Raji (cell line): ENCODE measurements around the gene TSC2.

Source experiments
- POLR2A ChIP-seq: IDR thresholded peaks from 2 replicates; pipeline ENCODE4 v1.6.1; 2011; ENCODE audit warnings: low read depth, low read length, control low read depth; ENCODE audit not compliant: insufficient read depth

The TSC2 gene

DNA sequence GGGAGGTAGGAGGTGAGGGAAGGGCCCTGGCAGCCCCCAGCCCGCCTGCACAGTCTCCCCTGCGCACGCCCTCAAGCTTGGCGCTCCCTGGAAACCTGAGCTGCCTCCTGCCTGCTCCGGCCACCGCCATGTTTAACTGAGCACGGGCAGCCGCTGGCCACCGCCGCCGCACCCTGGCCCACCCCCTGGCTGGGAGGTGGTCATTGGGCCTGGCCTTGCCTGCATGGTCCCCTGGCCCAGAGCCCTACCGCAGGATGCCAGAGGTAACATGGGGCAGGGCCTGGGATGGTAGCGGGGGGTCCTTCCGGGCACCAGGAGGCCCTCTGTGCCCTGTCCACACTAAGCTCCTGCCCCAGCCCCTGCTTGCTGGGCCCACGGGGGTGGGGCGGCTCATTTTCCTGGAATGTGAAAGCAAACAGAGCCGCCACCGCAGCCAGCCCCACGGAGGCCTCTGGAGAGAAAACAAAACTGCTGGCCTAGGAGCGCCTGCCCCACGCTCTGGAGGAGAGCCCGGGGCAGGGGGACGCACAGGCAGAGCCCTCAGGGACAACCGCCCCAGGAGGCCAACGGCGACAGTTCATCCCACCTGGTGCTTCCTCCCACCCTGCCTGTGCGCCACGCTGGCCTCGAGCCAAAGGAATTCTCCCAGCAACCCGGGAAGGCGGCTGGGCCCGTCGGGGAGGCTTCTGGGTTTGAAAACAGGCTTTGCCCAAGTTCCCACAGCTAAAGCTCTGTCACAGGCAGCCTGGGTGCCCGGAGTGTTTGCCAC lies 12.2 kb upstream of the TSC2 start:
- TF ChIP-seq POLR2A, result no peak

DNA sequence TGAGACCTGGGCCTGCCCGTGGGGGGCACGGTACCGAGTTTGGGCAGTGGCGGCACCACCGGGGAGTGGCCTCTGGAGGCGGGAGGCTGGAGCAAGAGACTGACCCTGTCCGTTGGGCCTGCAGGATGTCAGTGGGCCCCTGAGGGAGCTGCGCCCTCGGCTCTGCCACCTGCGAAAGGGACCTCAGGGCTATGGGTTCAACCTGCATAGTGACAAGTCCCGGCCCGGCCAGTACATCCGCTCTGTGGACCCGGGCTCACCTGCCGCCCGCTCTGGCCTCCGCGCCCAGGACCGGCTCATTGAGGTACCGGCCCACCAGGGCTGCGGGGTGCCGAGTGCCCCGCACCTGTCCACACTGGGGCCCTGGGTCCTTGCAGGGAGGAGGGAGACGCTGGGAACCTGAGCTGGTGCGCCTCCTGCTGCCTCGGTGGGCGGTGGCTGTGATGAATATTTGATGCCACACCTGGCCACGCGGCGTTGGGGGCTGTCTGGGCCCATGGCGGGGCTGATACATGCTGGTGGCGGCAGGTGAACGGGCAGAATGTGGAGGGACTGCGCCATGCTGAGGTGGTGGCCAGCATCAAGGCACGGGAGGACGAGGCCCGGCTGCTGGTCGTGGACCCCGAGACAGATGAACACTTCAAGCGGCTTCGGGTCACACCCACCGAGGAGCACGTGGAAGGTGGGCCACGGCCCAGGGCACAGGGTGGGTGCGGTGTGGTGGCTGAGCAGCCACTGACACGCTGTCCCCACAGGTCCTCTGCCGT lies 11.4 kb upstream of the TSC2 start:
- no peak for TF ChIP-seq POLR2A

DNA sequence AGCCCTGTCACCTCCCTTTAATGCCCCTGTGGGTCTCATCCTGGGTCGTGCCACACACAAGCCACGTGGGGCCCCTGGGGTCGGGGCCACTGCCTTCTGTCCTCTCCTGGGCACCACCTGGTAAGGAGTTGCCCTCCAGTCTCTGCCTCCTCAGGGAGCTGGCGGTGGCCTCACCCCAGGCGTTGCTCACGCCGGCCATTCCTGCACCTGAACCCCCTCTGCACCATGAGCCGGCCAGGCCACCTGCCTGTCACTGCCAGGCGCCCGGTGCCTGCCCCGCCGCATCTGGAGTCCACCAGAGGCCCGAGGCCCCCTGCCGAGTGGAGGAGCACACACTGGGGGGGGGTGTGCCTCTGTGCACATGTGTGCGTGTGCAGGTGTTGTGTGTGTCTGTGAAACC lies 10.7 kb upstream of the TSC2 start:
- no peak for TF ChIP-seq POLR2A

DNA sequence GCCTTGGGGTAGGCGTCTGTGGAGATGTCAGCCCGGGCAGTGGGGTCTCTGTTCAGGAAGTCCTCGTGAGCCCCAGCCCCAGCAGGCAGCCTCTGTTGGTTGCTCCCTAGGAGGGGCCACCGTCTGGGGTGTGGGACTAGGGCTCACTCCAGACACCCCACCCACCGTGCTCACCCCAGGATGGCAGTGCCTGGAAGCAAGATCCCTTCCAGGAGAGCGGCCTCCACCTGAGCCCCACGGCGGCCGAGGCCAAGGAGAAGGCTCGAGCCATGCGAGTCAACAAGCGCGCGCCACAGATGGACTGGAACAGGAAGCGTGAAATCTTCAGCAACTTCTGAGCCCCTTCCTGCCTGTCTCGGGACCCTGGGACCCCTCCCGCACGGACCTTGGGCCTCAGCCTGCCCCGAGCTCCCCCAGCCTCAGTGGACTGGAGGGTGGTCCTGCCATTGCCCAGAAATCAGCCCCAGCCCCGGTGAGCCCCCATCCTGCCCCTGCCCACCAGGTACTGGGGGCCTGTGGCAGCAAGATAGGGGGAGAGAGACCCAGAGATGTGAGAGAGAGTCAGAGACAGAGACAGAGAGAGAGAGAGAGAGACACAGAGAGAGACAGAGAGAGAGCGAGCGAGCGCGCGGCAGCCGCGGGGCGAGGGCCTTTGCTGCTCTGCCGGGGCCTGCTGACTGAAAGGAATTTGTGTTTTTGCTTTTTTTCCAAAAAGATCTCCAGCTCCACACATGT lies 10.0 kb upstream of the TSC2 start:
- no peak for TF ChIP-seq POLR2A

DNA sequence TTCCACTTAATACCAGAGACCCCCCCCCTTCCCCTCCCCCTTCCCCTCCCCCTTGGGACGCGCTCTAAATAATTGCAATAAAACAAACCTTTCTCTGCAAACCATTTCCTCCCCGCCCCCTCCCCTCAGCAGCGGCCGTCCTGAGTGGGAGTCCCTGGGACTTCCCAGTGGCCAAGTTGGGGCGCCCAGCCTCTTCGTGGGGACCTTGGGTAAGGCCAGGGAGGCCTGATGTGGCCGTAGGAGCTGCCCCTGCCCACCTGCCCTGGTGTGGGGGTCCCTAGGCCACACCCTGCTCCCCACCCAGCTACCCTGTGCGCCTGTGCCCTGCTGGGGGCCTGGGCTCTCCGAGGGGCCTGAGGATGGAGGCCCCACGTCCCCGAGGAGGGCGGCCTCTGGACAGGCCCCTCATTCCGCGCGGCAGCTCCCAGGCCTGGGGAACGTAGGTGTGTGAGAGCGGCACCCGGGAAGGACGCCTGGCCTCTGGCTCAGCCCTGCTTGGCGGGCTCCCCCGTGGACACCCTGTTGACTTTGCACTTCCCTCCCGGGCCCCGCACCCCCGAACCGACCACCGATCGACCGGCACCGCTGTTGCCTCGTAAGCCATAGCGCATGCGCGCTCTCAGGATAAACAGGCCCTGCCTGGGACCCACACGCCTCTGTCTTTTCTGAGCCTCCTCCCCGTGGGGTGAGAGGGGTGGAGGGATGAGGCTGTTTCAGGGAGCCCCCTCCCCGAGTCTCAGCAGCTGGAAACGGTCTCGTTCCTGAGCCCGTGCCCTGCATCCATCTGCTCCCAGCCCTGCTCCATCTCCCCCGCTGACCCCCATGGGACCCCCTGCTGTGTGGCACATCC lies 9.2 kb upstream of the TSC2 start:
- no peak for TF ChIP-seq POLR2A

DNA sequence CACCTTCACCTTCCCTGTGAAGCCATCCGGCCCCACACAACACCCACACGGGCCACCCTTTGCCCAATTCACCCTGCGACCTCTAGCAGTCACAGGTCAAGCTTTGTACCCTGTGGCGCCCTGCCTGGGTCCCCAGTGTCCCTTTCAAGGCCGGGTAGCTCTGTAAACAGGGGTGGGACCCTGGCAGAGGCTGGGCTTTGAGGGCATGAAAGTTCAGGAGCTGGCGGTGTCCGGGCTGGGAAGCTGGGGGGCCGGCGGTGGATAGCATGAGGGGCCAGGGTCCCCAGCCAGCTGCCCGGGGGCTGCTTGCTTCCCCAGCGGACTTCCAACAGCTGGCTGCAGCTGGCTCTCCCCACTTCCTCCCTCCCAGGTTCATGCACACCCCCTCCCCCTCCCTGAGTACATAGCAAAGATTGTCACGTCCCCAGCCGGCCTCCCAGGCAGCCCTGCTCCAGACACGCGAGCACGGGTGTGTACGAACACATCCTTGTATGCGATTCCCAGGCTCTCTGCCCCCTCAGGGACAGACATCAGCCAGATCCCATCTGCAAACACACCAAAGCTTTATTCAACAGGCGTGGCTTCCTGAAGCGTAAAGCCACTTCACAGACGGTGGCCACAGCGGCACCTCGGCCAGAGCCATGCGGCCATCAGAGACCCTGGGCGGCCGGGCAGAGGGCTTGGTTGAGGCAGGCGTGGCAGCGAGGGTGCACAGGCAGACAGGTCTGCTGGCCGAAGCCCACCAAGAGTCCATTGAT lies 8.3 kb upstream of the TSC2 start:
- TF ChIP-seq POLR2A, result no peak

DNA sequence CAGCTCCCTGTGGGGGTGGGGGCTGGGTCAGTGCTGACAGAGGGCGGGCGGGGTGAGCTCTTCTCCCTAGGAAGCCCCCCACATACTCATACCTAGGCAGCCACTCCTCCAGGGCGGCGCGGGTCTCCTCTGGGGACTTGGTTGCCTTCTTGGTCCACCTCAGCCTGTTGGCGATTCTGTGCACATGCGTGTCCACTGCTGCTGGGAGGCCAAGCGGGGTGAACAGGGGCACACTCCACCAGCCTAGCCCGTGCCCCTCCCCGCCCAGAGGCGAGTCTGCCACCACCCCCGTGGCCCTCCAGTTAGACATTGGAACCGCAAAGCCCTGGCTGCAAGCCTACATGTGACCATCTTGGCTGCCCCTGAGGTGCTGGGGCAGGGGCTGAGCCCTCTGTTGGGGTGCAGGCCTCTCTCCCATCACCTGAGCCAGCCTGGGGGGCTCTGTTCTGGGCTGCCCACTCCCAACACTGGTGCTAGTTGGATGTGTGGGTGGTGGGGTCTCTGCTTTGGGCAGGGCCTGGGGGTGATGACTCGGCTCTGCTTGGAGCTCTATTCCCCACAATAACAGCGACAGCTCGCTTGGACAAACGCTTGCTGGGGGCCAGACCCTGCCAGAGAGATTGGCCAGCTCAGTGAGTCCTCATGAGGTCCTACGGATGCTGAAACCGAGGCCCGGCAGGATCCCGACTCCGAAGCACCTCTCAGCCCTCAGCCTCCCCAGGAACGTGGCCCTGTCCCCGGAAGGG lies 7.6 kb upstream of the TSC2 start:
- TF ChIP-seq POLR2A, result no peak

DNA sequence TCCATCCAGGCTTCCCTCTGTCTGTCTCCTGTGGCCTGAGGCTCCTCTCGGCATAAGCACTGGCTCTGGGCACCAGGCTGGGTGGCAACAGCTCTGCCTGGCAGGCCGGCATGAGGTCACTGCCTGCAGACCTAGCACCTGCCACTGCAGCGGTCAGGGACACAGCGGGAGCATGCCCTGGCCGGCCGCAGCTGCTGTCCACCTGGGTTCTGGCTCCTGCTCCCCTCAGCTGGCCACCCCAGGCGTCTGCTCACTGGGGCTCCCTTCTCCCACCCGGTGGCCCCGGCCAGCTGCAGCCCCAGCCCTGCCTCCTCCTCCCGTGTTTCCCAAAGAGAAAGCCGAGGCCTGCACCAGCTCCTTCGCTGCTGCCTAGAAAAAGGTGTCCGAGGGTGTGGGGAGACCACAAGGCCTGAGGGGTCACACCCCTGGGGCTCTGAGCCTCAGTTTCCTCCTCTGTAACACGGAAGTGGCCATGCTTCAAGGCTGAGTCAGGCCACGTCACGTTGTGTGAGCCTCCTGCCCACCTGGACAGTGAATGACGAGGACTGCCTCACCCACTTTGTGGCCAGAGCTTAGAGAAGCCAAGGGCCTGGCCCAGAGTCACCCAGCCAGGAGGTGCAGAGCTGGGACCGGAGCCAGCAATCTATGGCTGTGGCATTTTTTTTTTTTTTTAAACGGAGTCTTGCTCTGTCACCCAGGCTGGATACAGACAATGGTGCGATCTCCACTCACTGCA lies 6.8 kb upstream of the TSC2 start:
- no peak for TF ChIP-seq POLR2A

DNA sequence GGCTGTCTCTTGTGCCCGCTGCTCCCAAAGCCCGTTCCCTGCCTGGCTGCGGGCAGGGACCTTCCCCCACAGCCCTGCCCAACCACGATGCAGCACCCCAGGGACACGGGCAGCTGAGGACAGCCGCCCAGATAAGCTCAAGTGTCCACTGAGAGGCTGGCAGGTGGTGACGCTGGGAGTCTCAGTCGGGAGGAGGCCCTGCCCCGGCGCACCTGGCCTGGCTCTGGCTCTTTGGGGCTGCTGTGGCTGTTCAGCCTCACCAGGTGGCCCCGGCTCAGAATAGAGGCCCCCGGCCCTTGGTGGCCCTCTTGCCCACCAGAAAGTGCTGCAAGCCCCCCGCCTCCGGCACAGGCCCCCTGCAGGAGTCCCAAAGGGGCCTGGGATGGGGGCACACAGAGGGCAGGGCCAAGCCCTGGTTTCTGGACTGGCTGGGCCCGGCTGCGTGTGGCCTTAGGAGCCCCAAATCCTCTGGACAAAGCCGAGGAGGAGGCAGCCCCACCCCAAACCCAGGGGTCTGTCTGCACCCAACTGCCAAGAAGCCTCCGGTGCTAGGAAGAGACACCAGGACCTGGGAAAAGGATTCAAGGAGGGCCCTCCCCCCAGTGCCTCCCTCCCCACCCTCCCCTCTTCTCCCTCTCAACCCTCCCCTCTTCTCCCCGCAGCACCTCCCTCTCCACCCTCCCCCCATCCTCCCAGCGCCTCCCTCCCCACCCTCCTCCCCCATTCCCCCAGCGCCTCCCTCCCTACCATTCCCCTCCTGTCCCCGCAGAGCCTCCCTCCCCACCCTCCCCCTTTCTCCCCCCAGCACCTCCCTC lies 5.4 kb upstream of the TSC2 start:
- TF ChIP-seq POLR2A, result no peak

DNA sequence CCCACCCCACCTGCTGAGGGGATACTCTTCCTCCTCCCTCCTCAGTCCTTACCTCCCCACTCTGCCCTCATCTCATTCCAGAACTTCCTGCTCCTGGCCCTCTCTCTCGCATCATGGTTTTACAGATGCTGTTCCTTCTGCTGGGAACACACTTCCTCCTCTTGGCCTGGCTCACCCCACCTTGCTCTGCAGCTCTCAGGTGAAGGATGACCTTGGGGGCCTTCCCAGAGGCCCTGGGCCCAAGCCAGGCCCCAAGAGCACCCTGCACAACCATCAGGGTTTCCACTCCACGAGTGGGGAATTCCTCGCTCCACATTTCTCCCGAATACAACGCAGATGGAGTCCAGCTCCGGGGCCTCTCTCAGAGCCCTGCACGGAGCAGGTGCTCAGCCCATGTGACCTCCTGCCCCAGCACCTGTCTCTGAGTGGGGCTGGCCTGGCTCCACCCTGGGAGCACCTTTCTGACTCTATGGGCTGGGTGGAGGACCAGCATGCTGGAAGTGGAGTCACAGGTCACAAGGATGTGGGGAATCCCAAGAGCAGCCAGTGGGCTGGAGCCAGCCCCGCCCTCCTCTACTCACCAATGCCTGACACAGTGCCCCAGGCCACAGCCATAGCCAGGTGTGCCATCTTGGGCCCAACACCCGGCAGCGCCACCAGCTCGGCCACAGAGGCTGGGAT lies 4.7 kb upstream of the TSC2 start:
- no peak for TF ChIP-seq POLR2A

DNA sequence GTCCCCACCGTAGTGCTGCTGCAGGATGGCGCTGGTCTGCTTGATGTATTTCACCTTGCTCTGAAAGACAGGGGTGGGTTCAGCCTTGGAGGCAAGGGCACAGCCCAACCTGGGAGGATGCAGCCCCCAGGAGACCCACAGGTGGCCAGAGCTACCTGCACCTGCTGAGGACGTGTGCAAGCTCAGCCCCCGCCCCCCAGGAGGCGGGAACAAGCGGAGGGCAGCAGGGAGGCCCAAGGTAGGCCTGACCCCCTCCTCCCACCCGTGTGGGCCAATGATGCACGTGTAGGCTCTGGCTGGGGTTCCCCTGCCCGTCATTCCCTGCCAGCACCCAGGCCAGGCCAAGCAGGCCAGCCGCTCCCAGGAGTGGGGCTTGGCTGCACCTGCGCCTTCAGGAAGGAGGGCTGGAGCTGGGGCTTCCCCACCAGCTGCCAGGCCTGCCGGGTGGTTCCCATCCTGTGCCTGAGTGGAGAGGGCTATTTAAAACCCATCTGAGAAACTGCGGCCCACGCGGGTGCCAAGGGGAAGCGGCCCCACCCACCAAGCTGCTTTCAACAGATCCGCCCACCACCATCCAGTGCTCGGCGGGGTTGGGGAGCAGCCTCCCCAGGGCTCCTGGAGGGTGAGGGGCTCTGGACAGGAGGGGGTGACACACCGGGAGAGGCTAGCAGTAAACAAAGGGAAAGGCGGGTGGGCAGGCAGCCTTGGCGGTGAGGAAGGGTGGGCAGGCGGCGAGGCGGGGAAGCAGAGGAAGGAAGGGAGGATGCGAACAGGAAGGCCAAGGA lies 3.9 kb upstream of the TSC2 start:
- no peak for TF ChIP-seq POLR2A
